ENCODE data around the gene ITGB6. TPM values are rescaled to one million over a fixed set of nuclear protein-coding genes. Genes with fewer than 3 reads are reported as not detected.

The ITGB6 gene
- total RNA-seq, 2 donors from 2014 or later, result 7.3 to 12.3 TPM

- Histone ChIP-seq H3K36me3 (no peaks in the 10 kb centered on the region), H3K4me1 (replicated peaks) (no peaks in the 10 kb centered on the region), H3K27me3 (replicated peaks; ENCODE audit: insufficient read depth) (no peaks in the 10 kb centered on the region), H3K9me3 (no peaks in the 10 kb centered on the region), H3K27ac (no peak overlapping the region), H3K4me3 (no peak overlapping the region)
- no peak for TF ChIP-seq POLR2A (IDR thresholded peaks at IDR 0.05)
- no peak for TF ChIP-seq CTCF (IDR thresholded peaks at IDR 0.05)
- TF ChIP-seq POLR2AphosphoS5 (IDR thresholded peaks at IDR 0.05), result no peak
- intact Hi-C loops (cut with DNase I), result no loop called here
- DNase-seq (ENCODE audit: low spot score), result no peak
- WGBS, result 70% methylated on average over 3 of the region's 3 CpGs
Measured at GRCh38 chr2:160141912-160142311, 58.2 kb downstream of the ITGB6 start.

GRCh38 chr2:160141419-160141818 lies 58.7 kb downstream of the ITGB6 start:
- no peak for TF ChIP-seq POLR2AphosphoS5 (IDR thresholded peaks at IDR 0.05)
- WGBS, result 27% methylated on average over 4 of the region's 4 CpGs
- H3K27me3 ChIP-seq (replicated peaks; ENCODE audit: insufficient read depth), result no peaks in the 10 kb centered on the region
- no peaks in the 10 kb centered on the region for H3K9me3 ChIP-seq
- no peaks in the 10 kb centered on the region for H3K36me3 ChIP-seq
- no peak overlapping the region for H3K4me3 ChIP-seq
- no peak for DNase-seq (ENCODE audit: low spot score)
- H3K4me1 ChIP-seq (replicated peaks), result no peaks in the 10 kb centered on the region
- intact Hi-C loops (cut with DNase I), result no loop called here
- no peak overlapping the region for H3K27ac ChIP-seq

- Histone ChIP-seq H3K9me3 (no peaks in the 10 kb centered on the region), H3K4me1 (replicated peaks) (no peaks in the 10 kb centered on the region), H3K4me3 (no peak overlapping the region), H3K27ac (no peak overlapping the region), H3K36me3 (no peaks in the 10 kb centered on the region), H3K27me3 (replicated peaks; ENCODE audit: insufficient read depth) (no peaks in the 10 kb centered on the region)
- TF ChIP-seq POLR2A (IDR thresholded peaks at IDR 0.05) (no peak), POLR2AphosphoS5 (IDR thresholded peaks at IDR 0.05) (no peak), CTCF (IDR thresholded peaks at IDR 0.05) (no peak)
- 72% methylated on average over 4 of the region's 4 CpGs for WGBS
- intact Hi-C loops (cut with DNase I), result no loop called here
- DNase-seq (ENCODE audit: low spot score), result no peak
Measured at GRCh38 chr2:160140471-160140870, 59.6 kb downstream of the ITGB6 start.

- no peak overlapping the region for H3K4me3 ChIP-seq
- H3K27ac ChIP-seq, result no peak overlapping the region
- no peaks in the 10 kb centered on the region for H3K36me3 ChIP-seq
- intact Hi-C loops (cut with DNase I), result no loop called here
- no peaks in the 10 kb centered on the region for H3K9me3 ChIP-seq
- WGBS, result 97% methylated on average over 1 of the region's 1 CpG
- H3K4me1 ChIP-seq (replicated peaks), result no peaks in the 10 kb centered on the region
- H3K27me3 ChIP-seq (replicated peaks; ENCODE audit: insufficient read depth), result no peaks in the 10 kb centered on the region
- TF ChIP-seq POLR2AphosphoS5 (IDR thresholded peaks at IDR 0.05), result no peak
- TF ChIP-seq CTCF (IDR thresholded peaks at IDR 0.05), result no peak
- TF ChIP-seq POLR2A (IDR thresholded peaks at IDR 0.05), result no peak
- no peak for DNase-seq (ENCODE audit: low spot score)
Measured at GRCh38 chr2:160139991-160140390, 60.1 kb downstream of the ITGB6 start.

- no peaks in the 10 kb centered on the region for H3K4me1 ChIP-seq (replicated peaks)
- no peaks in the 10 kb centered on the region for H3K27me3 ChIP-seq (replicated peaks; ENCODE audit: insufficient read depth)
- H3K36me3 ChIP-seq, result no peaks in the 10 kb centered on the region
- intact Hi-C loops (cut with DNase I), result no loop called here
- TF ChIP-seq CTCF (IDR thresholded peaks at IDR 0.05) (no peak), POLR2A (IDR thresholded peaks at IDR 0.05) (no peak), POLR2AphosphoS5 (IDR thresholded peaks at IDR 0.05) (no peak)
- no peaks in the 10 kb centered on the region for H3K9me3 ChIP-seq
- DNase-seq (ENCODE audit: low spot score), result no peak
- no peak overlapping the region for H3K27ac ChIP-seq
- no peak overlapping the region for H3K4me3 ChIP-seq
Measured at GRCh38 chr2:160139350-160139749, 60.7 kb downstream of the ITGB6 start.
